Ascending aorta (tissue), 2 donors: ENCODE results near the gene CEP131. TPM values are rescaled to one million over a fixed set of nuclear protein-coding genes. Genes with fewer than 3 reads are reported as not detected.

Experiments
- DNase-seq, 2 donors: peaks; one replicate each; pipeline ENCODE4 v3.0.0-alpha.2; 2019; ENCODE audit warnings: low spot score in 2 of 2
- H3K27ac ChIP-seq, 2 donors: fragments of 200-600 bp; sonication (generic); one replicate each; pipeline ENCODE4 v1.5.1; 2016 to 2017; ENCODE audit warnings: mild to moderate bottlenecking in 1 of 2
- H3K27me3 ChIP-seq: fragments of 200-600 bp; sonication (generic); one replicate; pipeline ENCODE4 v1.5.1; 2017
- H3K36me3 ChIP-seq, 2 donors: fragments of 200-600 bp; sonication (generic); one replicate each; pipeline ENCODE4 v1.5.1; 2016
- H3K4me1 ChIP-seq, 2 donors: fragments of 200-600 bp; sonication (generic); one replicate each; pipeline ENCODE4 v1.5.1; 2016 to 2017; ENCODE audit warnings: mild to moderate bottlenecking in 1 of 2
- H3K4me3 ChIP-seq, 2 donors: fragments of 200-600 bp; sonication (generic); one replicate each; pipeline ENCODE4 v1.5.1; 2016 to 2017; ENCODE audit warnings: mild to moderate bottlenecking in 1 of 2
- H3K9me3 ChIP-seq, 2 donors: fragments of 200-600 bp; sonication (generic); one replicate each; pipeline ENCODE4 v1.5.1; 2016
- intact Hi-C: fragments of 100-400 bp; cut with DNase I; formaldehyde crosslinking; loops from one replicate; pipeline ENCODE4 v1.15.1; 2023
- total RNA-seq: library from RNA; depleted of rRNA; stranded (reverse); fragments of >200 nt; gene quantifications from one replicate; pipeline ENCODE4 v1.1.0, GENCODE V29; 2016
- TF ChIP-seq, protein P1 (sequence below), 3 experiments: fragments of 200-600 bp in 2 of 3; fragments of 450-650 bp in 1 of 3; sonication (generic) in 2 of 3; IDR thresholded peaks; one replicate each; pipeline ENCODE4 v1.5.1; 2016 to 2019; ENCODE audit warnings: antibody characterized with exemption in 3 of 3, mild to moderate bottlenecking in 1 of 3, moderate library complexity in 1 of 3

The CEP131 gene
- total RNA-seq, 1 donor from 2014 or later: 6.7 TPM

DNA sequence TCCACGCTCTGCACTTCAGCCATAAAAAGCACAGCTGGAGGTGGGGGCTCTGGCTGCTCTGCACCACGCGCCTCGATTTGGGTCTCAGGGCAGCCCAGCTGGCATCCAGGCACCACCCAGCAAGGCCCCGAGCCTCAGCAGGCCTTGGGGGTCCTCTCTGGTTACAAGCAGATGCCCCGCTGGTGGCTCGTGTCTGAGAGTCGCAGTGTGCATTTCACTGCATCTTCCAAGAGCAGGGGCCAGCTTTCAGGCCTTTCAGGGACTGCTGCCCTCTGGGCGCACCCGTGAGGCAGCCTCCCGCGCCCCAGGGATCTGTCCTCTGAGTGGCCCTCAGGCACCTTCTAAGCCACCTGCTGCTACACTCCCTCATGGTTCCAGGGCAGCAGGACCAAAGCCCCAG is 41.9 kb upstream of the CEP131 start:
- Histone ChIP-seq H3K4me3 (no peak overlapping the region), H3K36me3 (peaks cover 37 to 62% of the 10 kb centered on the region in 2 donors), H3K4me1 (no peaks in the 10 kb centered on the region), H3K9me3 (no peaks in the 10 kb centered on the region), H3K27ac (no peak overlapping the region), H3K27me3 (no peaks in the 10 kb centered on the region)
- TF ChIP-seq, protein P1, sequence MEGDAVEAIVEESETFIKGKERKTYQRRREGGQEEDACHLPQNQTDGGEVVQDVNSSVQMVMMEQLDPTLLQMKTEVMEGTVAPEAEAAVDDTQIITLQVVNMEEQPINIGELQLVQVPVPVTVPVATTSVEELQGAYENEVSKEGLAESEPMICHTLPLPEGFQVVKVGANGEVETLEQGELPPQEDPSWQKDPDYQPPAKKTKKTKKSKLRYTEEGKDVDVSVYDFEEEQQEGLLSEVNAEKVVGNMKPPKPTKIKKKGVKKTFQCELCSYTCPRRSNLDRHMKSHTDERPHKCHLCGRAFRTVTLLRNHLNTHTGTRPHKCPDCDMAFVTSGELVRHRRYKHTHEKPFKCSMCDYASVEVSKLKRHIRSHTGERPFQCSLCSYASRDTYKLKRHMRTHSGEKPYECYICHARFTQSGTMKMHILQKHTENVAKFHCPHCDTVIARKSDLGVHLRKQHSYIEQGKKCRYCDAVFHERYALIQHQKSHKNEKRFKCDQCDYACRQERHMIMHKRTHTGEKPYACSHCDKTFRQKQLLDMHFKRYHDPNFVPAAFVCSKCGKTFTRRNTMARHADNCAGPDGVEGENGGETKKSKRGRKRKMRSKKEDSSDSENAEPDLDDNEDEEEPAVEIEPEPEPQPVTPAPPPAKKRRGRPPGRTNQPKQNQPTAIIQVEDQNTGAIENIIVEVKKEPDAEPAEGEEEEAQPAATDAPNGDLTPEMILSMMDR (IDR thresholded peaks at IDR 0.05): no peak
- intact Hi-C loops: no loop called here
- no peak for DNase-seq

- Histone ChIP-seq H3K9me3 (no peaks in the 10 kb centered on the region), H3K4me3 (no peak overlapping the region), H3K27me3 (no peaks in the 10 kb centered on the region), H3K36me3 (peaks cover 41 to 67% of the 10 kb centered on the region in 2 donors), H3K4me1 (no peaks in the 10 kb centered on the region), H3K27ac (no peak overlapping the region)
- TF ChIP-seq, protein P1 (IDR thresholded peaks at IDR 0.05): no peak
- no peak for DNase-seq
- intact Hi-C loops: no loop called here
Measured at GRCh38 chr17:81263371-81264181, 40.8 kb upstream of the CEP131 start.

- H3K4me3 ChIP-seq: no peak overlapping the region
- no peaks in the 10 kb centered on the region for H3K9me3 ChIP-seq
- no peak for DNase-seq
- TF ChIP-seq, protein P1 (IDR thresholded peaks at IDR 0.05): no peak
- H3K27ac ChIP-seq: no peak overlapping the region
- peaks cover 42 to 73% of the 10 kb centered on the region in 2 donors for H3K36me3 ChIP-seq
- H3K27me3 ChIP-seq: no peaks in the 10 kb centered on the region
- intact Hi-C loops: no loop called here
- no peaks in the 10 kb centered on the region for H3K4me1 ChIP-seq
Measured at GRCh38 chr17:81261582-81262336, 39.0 kb upstream of the CEP131 start.

- peaks cover 42 to 73% of the 10 kb centered on the region in 2 donors for H3K36me3 ChIP-seq
- H3K27ac ChIP-seq: no peak overlapping the region
- no peaks in the 10 kb centered on the region for H3K27me3 ChIP-seq
- H3K4me1 ChIP-seq: peaks cover 0 to under 1% of the 10 kb centered on the region in 2 donors
- no peaks in the 10 kb centered on the region for H3K9me3 ChIP-seq
- no peak for DNase-seq
- TF ChIP-seq, protein P1 (IDR thresholded peaks at IDR 0.05): no peak
- intact Hi-C loops: no loop called here
- H3K4me3 ChIP-seq: no peak overlapping the region
Measured at GRCh38 chr17:81261096-81261495, 38.3 kb upstream of the CEP131 start.

- intact Hi-C loops: no loop called here
- no peak for DNase-seq
- peaks cover 0 to 5% of the 10 kb centered on the region in 2 donors for H3K4me1 ChIP-seq
- H3K4me3 ChIP-seq: no peak overlapping the region
- peaks cover 38 to 71% of the 10 kb centered on the region in 2 donors for H3K36me3 ChIP-seq
- no peak overlapping the region for H3K27ac ChIP-seq
- H3K27me3 ChIP-seq: no peaks in the 10 kb centered on the region
- H3K9me3 ChIP-seq: no peaks in the 10 kb centered on the region
- TF ChIP-seq, protein P1 (IDR thresholded peaks at IDR 0.05): no peak
Measured at GRCh38 chr17:81260641-81261040, 37.9 kb upstream of the CEP131 start.
